ENCODE data around the gene BRINP2.

The BRINP2 gene

GRCh38 chr1:177283380-177283779, 112.6 kb downstream of the BRINP2 start:
- ChIA-PET CTCF (no interaction called here), POLR2A (no interaction called here)
- TF ChIP-seq SUZ12 (IDR thresholded peaks at IDR 0.05): no peak
- DNase-seq (ENCODE audit: extremely low spot score): no peak

- DNase-seq (ENCODE audit: extremely low spot score): no peak
- ChIA-PET POLR2A (no interaction called here), CTCF (no interaction called here)
- TF ChIP-seq SP1 (IDR thresholded peaks at IDR 0.05) (no peak), TARDBP (IDR thresholded peaks at IDR 0.05) (no peak), PKNOX1 (IDR thresholded peaks at IDR 0.05) (no peak), ZNF384 (IDR thresholded peaks at IDR 0.05) (no peak), HDGF (IDR thresholded peaks at IDR 0.05; ENCODE audit: borderline replicate concordance) (no peak), BHLHE40 (IDR thresholded peaks at IDR 0.05; ENCODE audit: borderline replicate concordance) (no peak), FOXK2 (IDR thresholded peaks at IDR 0.05) (no peak), ELF4 (IDR thresholded peaks at IDR 0.05) (no peak), CTBP1 (IDR thresholded peaks at IDR 0.05; ENCODE audit: borderline replicate concordance) (no peak), LEF1 (IDR thresholded peaks at IDR 0.05; ENCODE audit: borderline replicate concordance) (no peak), FOXM1 (IDR thresholded peaks at IDR 0.05; ENCODE audit: borderline replicate concordance) (no peak), L3MBTL2 (conservative IDR thresholded peaks at IDR 0.05) (no peak), FOXA1 (IDR thresholded peaks at IDR 0.05) (no peak), SUZ12 (IDR thresholded peaks at IDR 0.05) (no peak)
Observed at GRCh38 chr1:177286396-177286795, 115.6 kb downstream of the BRINP2 start.

- CTCF ChIA-PET: no interaction called here
- no peak for DNase-seq (ENCODE audit: extremely low spot score)
- TF ChIP-seq ELF4 (IDR thresholded peaks at IDR 0.05) (no peak), FOXM1 (IDR thresholded peaks at IDR 0.05; ENCODE audit: borderline replicate concordance) (no peak), NFRKB (IDR thresholded peaks at IDR 0.05) (no peak), SUZ12 (IDR thresholded peaks at IDR 0.05) (no peak), FOXK2 (IDR thresholded peaks at IDR 0.05) (no peak), ZNF384 (IDR thresholded peaks at IDR 0.05) (no peak), FOXA1 (IDR thresholded peaks at IDR 0.05) (no peak), CTBP1 (IDR thresholded peaks at IDR 0.05; ENCODE audit: borderline replicate concordance) (no peak), SP1 (IDR thresholded peaks at IDR 0.05) (no peak), PKNOX1 (IDR thresholded peaks at IDR 0.05) (no peak), BHLHE40 (IDR thresholded peaks at IDR 0.05; ENCODE audit: borderline replicate concordance) (no peak), TARDBP (IDR thresholded peaks at IDR 0.05) (no peak), HDGF (IDR thresholded peaks at IDR 0.05; ENCODE audit: borderline replicate concordance) (no peak), L3MBTL2 (conservative IDR thresholded peaks at IDR 0.05) (no peak), LEF1 (IDR thresholded peaks at IDR 0.05; ENCODE audit: borderline replicate concordance) (no peak), ARNT (IDR thresholded peaks at IDR 0.05) (no peak)
- POLR2A ChIA-PET: no interaction called here
Observed at GRCh38 chr1:177287270-177287669, 116.5 kb downstream of the BRINP2 start.

GRCh38 chr1:177287994-177288393, 117.2 kb downstream of the BRINP2 start:
- TF ChIP-seq LEF1 (IDR thresholded peaks at IDR 0.05; ENCODE audit: borderline replicate concordance): no peak
- no peak for TF ChIP-seq ELF4 (IDR thresholded peaks at IDR 0.05)
- no peak for TF ChIP-seq SUZ12 (IDR thresholded peaks at IDR 0.05)
- TF ChIP-seq NFRKB (IDR thresholded peaks at IDR 0.05): no peak
- TF ChIP-seq ZNF384 (IDR thresholded peaks at IDR 0.05): no peak
- no peak for TF ChIP-seq CTBP1 (IDR thresholded peaks at IDR 0.05; ENCODE audit: borderline replicate concordance)
- ChIA-PET POLR2A (no interaction called here), CTCF (no interaction called here)
- DNase-seq (ENCODE audit: extremely low spot score): no peak

- POLR2A ChIA-PET: no interaction called here
- DNase-seq (ENCODE audit: extremely low spot score): no peak
- CTCF ChIA-PET: no interaction called here
- TF ChIP-seq FOXA1 (IDR thresholded peaks at IDR 0.05) (no peak), NFRKB (IDR thresholded peaks at IDR 0.05) (no peak), LEF1 (IDR thresholded peaks at IDR 0.05; ENCODE audit: borderline replicate concordance) (no peak), FOXM1 (IDR thresholded peaks at IDR 0.05; ENCODE audit: borderline replicate concordance) (no peak), ARNT (IDR thresholded peaks at IDR 0.05) (no peak), ELF4 (IDR thresholded peaks at IDR 0.05) (no peak), SUZ12 (IDR thresholded peaks at IDR 0.05) (no peak), BHLHE40 (IDR thresholded peaks at IDR 0.05; ENCODE audit: borderline replicate concordance) (no peak)
Observed at GRCh38 chr1:177289532-177289931, 118.8 kb downstream of the BRINP2 start.

- TF ChIP-seq NFRKB (IDR thresholded peaks at IDR 0.05) (no peak), CTBP1 (IDR thresholded peaks at IDR 0.05; ENCODE audit: borderline replicate concordance) (no peak), ARNT (IDR thresholded peaks at IDR 0.05) (no peak), SP1 (IDR thresholded peaks at IDR 0.05) (no peak), ELF4 (IDR thresholded peaks at IDR 0.05) (no peak), HDGF (IDR thresholded peaks at IDR 0.05; ENCODE audit: borderline replicate concordance) (no peak), FOXK2 (IDR thresholded peaks at IDR 0.05) (no peak)
- ChIA-PET POLR2A (no interaction called here), CTCF (no interaction called here)
- no peak for DNase-seq (ENCODE audit: extremely low spot score)
Observed at GRCh38 chr1:177300431-177300830, 129.7 kb downstream of the BRINP2 start.

GRCh38 chr1:177301425-177302124, 130.8 kb downstream of the BRINP2 start:
- ChIA-PET POLR2A (no interaction called here), CTCF (interaction anchor here (0.5 kb wide), 1 partner anchor 869 kb away, joined by 3 read pairs; no protein-coding TSS in a partner anchor)
- no peak for DNase-seq (ENCODE audit: extremely low spot score)
- TF ChIP-seq LEF1 (IDR thresholded peaks at IDR 0.05; ENCODE audit: borderline replicate concordance) (no peak), ZNF384 (IDR thresholded peaks at IDR 0.05) (no peak), FOXM1 (IDR thresholded peaks at IDR 0.05; ENCODE audit: borderline replicate concordance) (no peak), SUZ12 (IDR thresholded peaks at IDR 0.05) (no peak), PKNOX1 (IDR thresholded peaks at IDR 0.05) (no peak), FOXA1 (IDR thresholded peaks at IDR 0.05) (no peak), NFRKB (IDR thresholded peaks at IDR 0.05) (no peak), HDGF (IDR thresholded peaks at IDR 0.05; ENCODE audit: borderline replicate concordance) (no peak), BHLHE40 (IDR thresholded peaks at IDR 0.05; ENCODE audit: borderline replicate concordance) (no peak), TARDBP (IDR thresholded peaks at IDR 0.05) (no peak), FOXK2 (IDR thresholded peaks at IDR 0.05) (no peak), L3MBTL2 (conservative IDR thresholded peaks at IDR 0.05) (no peak), CTBP1 (IDR thresholded peaks at IDR 0.05; ENCODE audit: borderline replicate concordance) (no peak), ELF4 (IDR thresholded peaks at IDR 0.05) (no peak), ARNT (IDR thresholded peaks at IDR 0.05) (no peak)

Measured in HEK293T (cell line).